Upper lobe of left lung (tissue), 6 donors: ENCODE data around the gene RAB19. TPM values are rescaled to one million over a fixed set of nuclear protein-coding genes. Genes with fewer than 3 reads are reported as not detected.
"Not testable (repeated sequence)": the region's sequence is repeated elsewhere in the genome, so short reads cannot be mapped to it uniquely, and the experiment has no call there.

ENCODE experiments used
- ATAC-seq, 2 donors: fragments of 200-7000 bp; cut with Tn5 transposase; one replicate each; pipeline ENCODE4 v1.9.1; 2022; ENCODE audit warnings: mild to moderate bottlenecking in 2 of 2, moderate library complexity in 2 of 2; ENCODE audit not compliant: low FRiP score in 2 of 2
- DNase-seq, 2 donors: peaks; one replicate each; pipeline ENCODE4 v3.0.0-alpha.2; 2019 to 2020
- H3K27ac ChIP-seq, 4 donors: fragments of 200-600 bp; sonication (generic); one replicate each; pipeline ENCODE4 v1.5.1; 2016 to 2019
- H3K27me3 ChIP-seq, 4 donors: fragments of 200-600 bp; sonication (generic); one replicate each; pipeline ENCODE4 v1.5.1; 2017 to 2019
- H3K36me3 ChIP-seq, 4 donors: fragments of 200-600 bp; sonication (generic); one replicate each; pipeline ENCODE4 v1.5.1; 2016 to 2019
- H3K4me1 ChIP-seq, 4 donors: fragments of 200-600 bp; sonication (generic); one replicate each; pipeline ENCODE4 v1.5.1; 2018 to 2019
- H3K4me3 ChIP-seq, 4 donors: fragments of 200-600 bp; sonication (generic); one replicate each; pipeline ENCODE4 v1.5.1; 2017 to 2019; ENCODE audit warnings: mild to moderate bottlenecking in 2 of 4, moderate library complexity in 1 of 4
- H3K9me3 ChIP-seq, 4 donors: fragments of 200-600 bp; sonication (generic); one replicate each; pipeline ENCODE4 v1.5.1; 2018 to 2019
- EP300 ChIP-seq, 4 donors: sonication (generic); formaldehyde crosslinking; IDR thresholded peaks; one replicate each; pipeline ENCODE4 v1.5.1; 2017; ENCODE audit warnings: antibody characterized with exemption in 4 of 4, control low read depth in 2 of 4
- POLR2A ChIP-seq, 4 donors: fragments of 450-650 bp; IDR thresholded peaks; one replicate each; pipeline ENCODE4 v1.5.1; 2016 to 2017; ENCODE audit warnings: antibody characterized with exemption in 4 of 4, mild to moderate bottlenecking in 2 of 4
- POLR2AphosphoS5 ChIP-seq, 2 donors: sonication (generic); formaldehyde crosslinking; IDR thresholded peaks; one replicate each; pipeline ENCODE4 v1.5.1; 2017; ENCODE audit warnings: antibody characterized with exemption in 2 of 2
- WGBS, 2 donors: methylation state at CpG; one replicate each; pipeline ENCODE4 v1.1.5; 2017 to 2018; 5-methylcytosine and 5-hydroxymethylcytosine counted together
- total RNA-seq, 6 donors: library from RNA; depleted of rRNA in 4 of 6; stranded (reverse); fragments of >200 nt in 4 of 6; gene quantifications; one replicate each; pipeline versions ENCODE4 v1.1.0 to v1.2.1, GENCODE V29; 2016 to 2021
- TF ChIP-seq, protein P1 (sequence below), 6 experiments: fragments of 450-650 bp in 4 of 6; fragments of 200-600 bp in 2 of 6; sonication (generic) in 2 of 6; IDR thresholded peaks; one replicate each; pipeline ENCODE4 v1.5.1; 2016 to 2019; ENCODE audit warnings: antibody characterized with exemption in 6 of 6
- donor health status: DM: no; HTN: no; CAD: no; lungs with moderate emphysema.
- donor health status: DM: no; HTN: yes; CAD: no; lungs with severe emphysema.

The RAB19 gene
- total RNA-seq, 6 donors from 2014 or later: 1.2 to 7.3 (median 2.8) TPM

DNA sequence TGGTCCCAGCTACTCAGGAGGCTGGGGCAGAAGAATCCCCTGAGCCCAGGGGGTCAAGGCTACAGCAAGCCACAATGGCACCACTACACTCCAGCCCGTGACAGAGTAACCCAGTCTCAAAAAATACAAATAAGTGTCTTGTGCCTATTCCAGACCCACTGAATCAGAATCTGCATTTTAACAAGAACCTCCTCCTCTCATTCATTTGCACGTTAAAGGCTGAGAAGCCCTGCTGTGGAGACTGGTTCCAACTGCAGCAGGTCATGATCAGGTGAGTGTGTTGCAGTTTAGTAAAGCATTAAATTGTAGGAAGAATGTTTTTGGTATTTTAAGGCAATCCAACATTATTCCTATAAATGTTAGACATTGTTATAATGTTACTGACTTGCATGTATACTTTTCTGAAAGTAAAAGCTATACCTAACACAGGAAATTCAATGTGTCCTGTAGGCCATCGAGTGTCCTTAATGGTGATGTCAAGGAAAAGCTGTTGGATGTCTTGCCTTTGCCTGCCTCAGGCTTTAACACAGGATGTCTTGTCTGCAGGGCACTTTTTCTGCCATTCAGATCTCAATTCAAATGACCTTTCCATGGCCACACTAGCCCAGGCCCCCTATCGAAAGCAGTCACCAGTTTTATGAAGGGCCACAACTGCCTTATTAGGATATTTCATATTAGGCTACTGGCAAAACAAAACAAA lies 45.1 kb downstream of the RAB19 start:
- 86 to 87% methylated on average over 4 of the region's 4 CpGs for WGBS, 2 donors
- Histone ChIP-seq H3K27ac (no peak overlapping the region), H3K36me3 (peaks cover 0 to 17% (median 12%) of the 10 kb centered on the region in 4 donors), H3K4me1 (peaks cover 0 to 9% (median 7%) of the 10 kb centered on the region in 4 donors), H3K4me3 (no peak overlapping the region), H3K27me3 (no peaks in the 10 kb centered on the region), H3K9me3 (no peaks in the 10 kb centered on the region)
- no peak for DNase-seq
- no peak for ATAC-seq
- no peak for TF ChIP-seq POLR2AphosphoS5 (IDR thresholded peaks at IDR 0.05)
- TF ChIP-seq EP300 (IDR thresholded peaks at IDR 0.05): no peak
- TF ChIP-seq POLR2A (IDR thresholded peaks at IDR 0.05): no peak
- TF ChIP-seq, protein P1, sequence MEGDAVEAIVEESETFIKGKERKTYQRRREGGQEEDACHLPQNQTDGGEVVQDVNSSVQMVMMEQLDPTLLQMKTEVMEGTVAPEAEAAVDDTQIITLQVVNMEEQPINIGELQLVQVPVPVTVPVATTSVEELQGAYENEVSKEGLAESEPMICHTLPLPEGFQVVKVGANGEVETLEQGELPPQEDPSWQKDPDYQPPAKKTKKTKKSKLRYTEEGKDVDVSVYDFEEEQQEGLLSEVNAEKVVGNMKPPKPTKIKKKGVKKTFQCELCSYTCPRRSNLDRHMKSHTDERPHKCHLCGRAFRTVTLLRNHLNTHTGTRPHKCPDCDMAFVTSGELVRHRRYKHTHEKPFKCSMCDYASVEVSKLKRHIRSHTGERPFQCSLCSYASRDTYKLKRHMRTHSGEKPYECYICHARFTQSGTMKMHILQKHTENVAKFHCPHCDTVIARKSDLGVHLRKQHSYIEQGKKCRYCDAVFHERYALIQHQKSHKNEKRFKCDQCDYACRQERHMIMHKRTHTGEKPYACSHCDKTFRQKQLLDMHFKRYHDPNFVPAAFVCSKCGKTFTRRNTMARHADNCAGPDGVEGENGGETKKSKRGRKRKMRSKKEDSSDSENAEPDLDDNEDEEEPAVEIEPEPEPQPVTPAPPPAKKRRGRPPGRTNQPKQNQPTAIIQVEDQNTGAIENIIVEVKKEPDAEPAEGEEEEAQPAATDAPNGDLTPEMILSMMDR (IDR thresholded peaks at IDR 0.05): no peak

DNA sequence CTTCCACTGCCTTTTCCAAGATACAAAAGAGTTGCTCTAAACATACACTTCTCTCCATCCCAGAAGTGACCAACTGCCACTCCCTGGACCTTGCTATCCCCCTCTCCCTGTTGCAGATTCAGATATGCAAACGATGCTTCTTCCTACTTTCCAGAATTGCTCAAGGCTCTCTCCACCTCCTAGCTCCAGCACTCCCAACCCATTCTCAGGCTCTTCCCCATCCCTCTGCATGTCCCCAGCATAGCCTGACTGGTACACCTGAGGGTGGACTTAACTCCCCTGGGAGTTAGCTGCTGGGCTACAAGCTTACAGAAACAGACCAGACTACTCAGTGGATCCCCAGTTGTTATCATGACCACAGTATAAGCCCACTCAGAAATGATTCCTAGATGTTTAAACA lies 47.9 kb downstream of the RAB19 start:
- no peaks in the 10 kb centered on the region for H3K27me3 ChIP-seq
- H3K27ac ChIP-seq: no peak overlapping the region
- ATAC-seq: no peak
- H3K4me3 ChIP-seq: no peak overlapping the region
- 33 to 67% methylated on average over 1 of the region's 1 CpG for WGBS, 2 donors
- TF ChIP-seq EP300 (IDR thresholded peaks at IDR 0.05): no peak
- TF ChIP-seq, protein P1 (IDR thresholded peaks at IDR 0.05): no peak
- TF ChIP-seq POLR2AphosphoS5 (IDR thresholded peaks at IDR 0.05): no peak
- no peak for TF ChIP-seq POLR2A (IDR thresholded peaks at IDR 0.05)
- H3K9me3 ChIP-seq: no peaks in the 10 kb centered on the region
- no peak for DNase-seq
- peaks cover 10 to 44% (median 38%) of the 10 kb centered on the region in 4 donors for H3K36me3 ChIP-seq
- peaks cover 7 to 16% (median 14%) of the 10 kb centered on the region in 4 donors for H3K4me1 ChIP-seq

DNA sequence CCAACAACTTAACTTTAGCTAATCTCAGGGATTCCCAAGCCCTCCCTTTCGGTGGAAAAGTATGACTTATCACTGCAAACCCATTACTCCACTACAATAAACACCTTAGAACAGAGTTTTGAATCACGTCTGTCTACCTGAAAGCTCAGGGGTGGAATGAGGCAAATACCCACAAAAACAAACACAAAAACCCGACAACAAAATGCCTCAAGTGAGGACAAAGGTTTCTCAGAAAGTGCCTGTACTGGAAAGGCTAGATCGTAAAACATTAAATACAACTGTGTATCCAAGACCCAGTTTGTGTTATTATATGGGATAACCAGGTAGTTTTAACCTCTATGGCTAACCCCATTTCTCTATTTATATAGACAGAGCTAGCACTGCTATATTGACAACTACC lies 49.4 kb downstream of the RAB19 start:
- Histone ChIP-seq H3K4me3 (no peak overlapping the region), H3K27me3 (no peaks in the 10 kb centered on the region), H3K9me3 (no peaks in the 10 kb centered on the region), H3K27ac (no peak overlapping the region), H3K4me1 (peaks cover 7 to 18% (median 15%) of the 10 kb centered on the region in 4 donors), H3K36me3 (peaks cover 10 to 57% (median 43%) of the 10 kb centered on the region in 4 donors)
- no peak for DNase-seq
- TF ChIP-seq, protein P1 (IDR thresholded peaks at IDR 0.05): no peak
- TF ChIP-seq EP300 (IDR thresholded peaks at IDR 0.05): no peak
- TF ChIP-seq POLR2AphosphoS5 (IDR thresholded peaks at IDR 0.05): no peak
- no peak for TF ChIP-seq POLR2A (IDR thresholded peaks at IDR 0.05)
- no peak for ATAC-seq
- WGBS, 2 donors: 91 to 96% methylated on average over 4 of the region's 4 CpGs

DNA sequence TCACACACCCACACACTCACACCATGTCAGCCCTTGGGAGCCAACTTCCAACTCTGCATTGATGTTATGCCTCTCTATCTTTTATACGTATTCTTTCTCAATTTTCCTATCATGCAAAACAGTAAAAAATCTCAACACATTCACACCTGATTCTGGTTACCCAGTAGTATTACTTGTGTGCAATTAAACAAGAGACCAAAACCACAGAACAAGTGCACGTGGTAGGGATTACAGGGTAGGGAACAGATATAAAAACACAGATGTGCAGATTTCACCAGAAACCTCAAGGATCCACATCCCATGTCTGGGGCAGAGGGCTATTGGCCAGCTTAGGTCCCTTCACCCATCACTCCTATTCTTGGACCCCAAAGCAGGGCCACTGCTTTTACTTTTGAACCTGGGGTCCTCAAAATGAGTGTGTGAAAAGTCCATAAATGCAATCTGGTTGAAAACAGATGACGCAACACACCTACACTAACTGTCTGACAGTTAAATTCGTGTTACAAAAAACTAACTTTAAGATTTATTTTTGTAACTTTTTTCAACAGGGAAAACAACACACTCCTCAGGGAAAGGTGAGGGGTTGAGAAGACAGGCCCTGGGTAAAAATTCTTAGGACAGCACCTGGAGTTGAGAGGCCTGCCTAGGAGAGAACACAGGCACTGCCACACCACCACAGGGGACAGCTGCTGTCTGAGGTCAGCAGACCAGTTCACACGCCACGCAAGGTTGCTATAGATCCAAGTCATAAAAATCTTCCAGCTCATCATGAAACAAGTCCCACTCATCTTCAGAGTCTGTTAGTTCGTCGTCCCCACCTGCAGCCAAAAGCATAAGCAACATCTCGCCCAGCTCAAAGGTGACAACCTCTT lies 50.2 kb downstream of the RAB19 start:
- H3K27me3 ChIP-seq, H3K4me3 ChIP-seq, H3K9me3 ChIP-seq, ATAC-seq, DNase-seq, H3K27ac ChIP-seq: not testable (repeated sequence)
- 83 to 90% methylated on average over 9 of the region's 9 CpGs for WGBS, 2 donors
- peaks cover 10 to 65% (median 50%) of the 10 kb centered on the region in 4 donors for H3K36me3 ChIP-seq
- peaks cover 7 to 18% (median 15%) of the 10 kb centered on the region in 4 donors for H3K4me1 ChIP-seq

DNA sequence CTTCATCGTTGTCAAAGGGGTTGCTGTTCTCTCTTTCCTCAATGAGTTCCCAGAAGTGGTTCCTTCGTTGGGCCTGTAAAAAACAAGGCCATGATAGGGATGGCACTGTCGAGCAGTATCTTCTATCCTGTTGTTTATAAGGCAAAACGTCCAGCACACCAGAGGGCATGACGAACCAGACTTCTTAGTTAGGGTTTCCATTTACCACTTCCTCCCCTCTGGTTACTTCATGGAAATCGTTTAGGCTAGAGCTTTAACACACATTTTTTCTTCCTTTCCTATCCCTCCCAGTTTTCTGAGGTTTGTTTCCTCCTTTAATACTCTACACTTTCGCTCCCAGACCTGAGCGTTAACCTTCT lies 50.8 kb downstream of the RAB19 start:
- no peak for DNase-seq
- Histone ChIP-seq H3K27ac (no peak overlapping the region), H3K27me3 (no peaks in the 10 kb centered on the region), H3K4me3 (no peak overlapping the region), H3K36me3 (peaks cover 10 to 71% (median 51%) of the 10 kb centered on the region in 4 donors), H3K9me3 (no peaks in the 10 kb centered on the region), H3K4me1 (peaks cover 7 to 16% (median 14%) of the 10 kb centered on the region in 4 donors)
- no peak for ATAC-seq
- TF ChIP-seq EP300 (IDR thresholded peaks at IDR 0.05) (no peak), POLR2A (IDR thresholded peaks at IDR 0.05) (no peak), POLR2AphosphoS5 (IDR thresholded peaks at IDR 0.05) (no peak)
- TF ChIP-seq, protein P1 (IDR thresholded peaks at IDR 0.05): no peak
- 73 to 80% methylated on average over 8 of the region's 8 CpGs for WGBS, 2 donors
